SK-N-SH (cell line): ENCODE results near the gene LRP10. TPM values are rescaled to one million over a fixed set of nuclear protein-coding genes. Genes with fewer than 3 reads are reported as not detected.

ENCODE experiments used
- polyA plus RNA-seq, 3 experiments: library from polyadenylated mRNA; depleted of rRNA; stranded (reverse); fragments of >200 nt; gene quantifications; 2 replicates each; pipeline ENCODE4 v1.2.3, GENCODE V29; 2012
- small RNA-seq, 7 experiments: library from RNA; depleted of rRNA; stranded (forward); fragments of <200 nt; gene quantifications; one replicate each; pipeline ENCODE3, GENCODE V24; 2012

Gene LRP10
- polyA plus RNA-seq, 1 of the 3 experiments (the other 2 are of a cell fraction): 117 TPM

Small RNAs within 50 kb of the gene (small RNA-seq; reads per million reads assigned to genes)
- 0 reads per million in 7 experiments for gene RF00019

Other genes with a start within 250 kb of the LRP10 start
- not detected in 2 replicates for gene OR6J1, start 227.4 kb upstream of the LRP10 start, polyA plus RNA-seq (2012; rRNA removed)
- 119 and 133 TPM in 2 replicates for gene OXA1L, start 105.1 kb upstream of the LRP10 start, polyA plus RNA-seq (2012; rRNA removed)
- gene SLC7A7, start 56.3 kb upstream of the LRP10 start, polyA plus RNA-seq (2012; rRNA removed): 0.19 and 0.30 TPM in 2 replicates
- gene MRPL52, start 41.9 kb upstream of the LRP10 start, polyA plus RNA-seq (2012; rRNA removed): 80.8 and 116 TPM in 2 replicates
- gene MMP14, start 35.2 kb upstream of the LRP10 start, polyA plus RNA-seq (2012; rRNA removed): 139 and 142 TPM in 2 replicates
- 0.26 and 0.36 TPM in 2 replicates for gene REM2, start 11.5 kb downstream of the LRP10 start, polyA plus RNA-seq (2012; rRNA removed)
- gene RBM23, start 47.4 kb downstream of the LRP10 start, polyA plus RNA-seq (2012; rRNA removed): 52.4 and 65.5 TPM in 2 replicates
- gene PRMT5, start 57.6 kb downstream of the LRP10 start, polyA plus RNA-seq (2012; rRNA removed): 132 and 174 TPM in 2 replicates
- 25.0 and 27.3 TPM in 2 replicates for gene HAUS4, start 85.3 kb downstream of the LRP10 start, polyA plus RNA-seq (2012; rRNA removed)
- gene AJUBA, start 110.8 kb downstream of the LRP10 start, polyA plus RNA-seq (2012; rRNA removed): 24.4 and 36.2 TPM in 2 replicates
- gene C14orf93, start 138.4 kb downstream of the LRP10 start, polyA plus RNA-seq (2012; rRNA removed): 9.1 and 9.5 TPM in 2 replicates
- gene PSMB5, start 163.2 kb downstream of the LRP10 start, polyA plus RNA-seq (2012; rRNA removed): 337 and 401 TPM in 2 replicates
- gene PSMB11, start 170.5 kb downstream of the LRP10 start, polyA plus RNA-seq (2012; rRNA removed): not detected in 2 replicates
- gene CDH24, start 185.8 kb downstream of the LRP10 start, polyA plus RNA-seq (2012; rRNA removed): 30.8 and 36.7 TPM in 2 replicates
- 159 and 195 TPM in 2 replicates for gene ACIN1, start 223.4 kb downstream of the LRP10 start, polyA plus RNA-seq (2012; rRNA removed)
- gene C14orf119, start 223.8 kb downstream of the LRP10 start, polyA plus RNA-seq (2012; rRNA removed): 55.2 and 73.3 TPM in 2 replicates
- not detected in 2 replicates for gene CIROP, start 233.2 kb downstream of the LRP10 start, polyA plus RNA-seq (2012; rRNA removed)
- gene CEBPE, start 247.5 kb downstream of the LRP10 start, polyA plus RNA-seq (2012; rRNA removed): not detected in 2 replicates